Suprapubic skin (tissue), 4 donors: ENCODE data around the gene DUSP10. TPM values are rescaled to one million over a fixed set of nuclear protein-coding genes. Genes with fewer than 3 reads are reported as not detected.

Source experiments
- DNase-seq, 2 donors: peaks; one replicate each; pipeline ENCODE4 v3.0.0-alpha.2; 2019; ENCODE audit warnings: low spot score in 2 of 2
- H3K27ac ChIP-seq: fragments of 200-600 bp; sonication (generic); one replicate; pipeline ENCODE4 v1.5.1; 2019
- H3K27me3 ChIP-seq: fragments of 200-600 bp; sonication (generic); one replicate; pipeline ENCODE4 v1.5.1; 2019
- H3K36me3 ChIP-seq: fragments of 200-600 bp; sonication (generic); one replicate; pipeline ENCODE4 v1.5.1; 2019
- H3K4me1 ChIP-seq: fragments of 200-600 bp; sonication (generic); one replicate; pipeline ENCODE4 v1.5.1; 2019
- H3K4me3 ChIP-seq: fragments of 200-600 bp; sonication (generic); one replicate; pipeline ENCODE4 v1.5.1; 2019; ENCODE audit warnings: mild to moderate bottlenecking
- H3K9me3 ChIP-seq: fragments of 200-600 bp; sonication (generic); one replicate; pipeline ENCODE4 v1.5.1; 2019
- CTCF ChIP-seq, 2 donors: fragments of 200-600 bp in 1 of 2; fragments of 450-650 bp in 1 of 2; sonication (generic) in 1 of 2; IDR thresholded peaks; one replicate each; pipeline ENCODE4 v1.5.1; 2016 to 2019; ENCODE audit warnings: antibody characterized with exemption in 2 of 2, mild to moderate bottlenecking in 1 of 2, moderate library complexity in 1 of 2
- EP300 ChIP-seq: sonication (generic); formaldehyde crosslinking; IDR thresholded peaks from one replicate; pipeline ENCODE4 v1.6.1; 2017; ENCODE audit warnings: antibody characterized with exemption
- POLR2A ChIP-seq, 2 donors: fragments of 450-650 bp; IDR thresholded peaks; one replicate each; pipeline ENCODE4 v1.6.1; 2017; ENCODE audit warnings: antibody characterized with exemption in 2 of 2, mild to moderate bottlenecking in 2 of 2, moderate library complexity in 2 of 2
- POLR2AphosphoS5 ChIP-seq, 3 donors: sonication (generic); formaldehyde crosslinking; IDR thresholded peaks; one replicate each; pipeline ENCODE4 v1.6.1; 2017; ENCODE audit warnings: antibody characterized with exemption in 3 of 3
- WGBS: methylation state at CpG from one replicate; pipeline ENCODE4 v1.1.5; 2018; 5-methylcytosine and 5-hydroxymethylcytosine counted together
- total RNA-seq, 4 donors: library from RNA; depleted of rRNA; stranded (reverse); fragments of >200 nt; gene quantifications; one replicate each; pipeline ENCODE4 v1.1.0, GENCODE V29; 2016

DUSP10 gene
- total RNA-seq, 4 donors from 2014 or later = 9.5 to 18.6 (median 15.3) TPM

GRCh38 chr1:221696718-221697461 is 45.0 kb downstream of the DUSP10 start:
- Histone ChIP-seq H3K36me3 (no peaks in the 10 kb centered on the region), H3K9me3 (no peaks in the 10 kb centered on the region), H3K4me3 (no peak overlapping the region), H3K27ac (no peak overlapping the region), H3K4me1 (no peaks in the 10 kb centered on the region), H3K27me3 (no peaks in the 10 kb centered on the region)
- no peak for DNase-seq
- no peak for TF ChIP-seq CTCF (IDR thresholded peaks at IDR 0.05)
- no peak for TF ChIP-seq POLR2AphosphoS5 (IDR thresholded peaks at IDR 0.05)
- no peak for TF ChIP-seq POLR2A (IDR thresholded peaks at IDR 0.05)
- TF ChIP-seq EP300 = no peak
- 79% methylated on average over 3 of the region's 3 CpGs for WGBS

- Histone ChIP-seq H3K36me3 (no peaks in the 10 kb centered on the region), H3K4me1 (no peaks in the 10 kb centered on the region), H3K27ac (no peak overlapping the region), H3K9me3 (no peaks in the 10 kb centered on the region), H3K4me3 (no peak overlapping the region), H3K27me3 (no peaks in the 10 kb centered on the region)
- TF ChIP-seq CTCF (IDR thresholded peaks at IDR 0.05) (no peak), EP300 (no peak)
- no peak for DNase-seq
Observed at GRCh38 chr1:221696027-221696426, 45.9 kb downstream of the DUSP10 start.

GRCh38 chr1:221695301-221695700 is 46.6 kb downstream of the DUSP10 start:
- Histone ChIP-seq H3K27ac (no peak overlapping the region), H3K27me3 (no peaks in the 10 kb centered on the region), H3K36me3 (no peaks in the 10 kb centered on the region), H3K4me3 (no peak overlapping the region), H3K4me1 (no peaks in the 10 kb centered on the region), H3K9me3 (no peaks in the 10 kb centered on the region)
- TF ChIP-seq CTCF (IDR thresholded peaks at IDR 0.05) = no peak
- TF ChIP-seq POLR2AphosphoS5 (IDR thresholded peaks at IDR 0.05) = no peak
- no peak for TF ChIP-seq EP300
- no peak for TF ChIP-seq POLR2A (IDR thresholded peaks at IDR 0.05)
- no peak for DNase-seq
- 89% methylated on average over 1 of the region's 1 CpG for WGBS

GRCh38 chr1:221694109-221694508 is 47.8 kb downstream of the DUSP10 start:
- TF ChIP-seq POLR2A (IDR thresholded peaks at IDR 0.05) (no peak), POLR2AphosphoS5 (IDR thresholded peaks at IDR 0.05) (no peak), EP300 (no peak), CTCF (IDR thresholded peaks at IDR 0.05) (no peak)

GRCh38 chr1:221693087-221693486 is 48.8 kb downstream of the DUSP10 start:
- Histone ChIP-seq H3K4me1 (no peaks in the 10 kb centered on the region), H3K36me3 (no peaks in the 10 kb centered on the region), H3K27me3 (no peaks in the 10 kb centered on the region), H3K27ac (no peak overlapping the region), H3K4me3 (no peak overlapping the region), H3K9me3 (no peaks in the 10 kb centered on the region)
- WGBS = 86% methylated on average over 2 of the region's 2 CpGs
- TF ChIP-seq EP300 (no peak), CTCF (IDR thresholded peaks at IDR 0.05) (no peak), POLR2AphosphoS5 (IDR thresholded peaks at IDR 0.05) (no peak), POLR2A (IDR thresholded peaks at IDR 0.05) (no peak)
- DNase-seq = no peak

More at GRCh38 chr1:221694109-221694508, 47.8 kb downstream of the DUSP10 start:
- Histone ChIP-seq H3K4me1 (no peaks in the 10 kb centered on the region), H3K36me3 (no peaks in the 10 kb centered on the region), H3K9me3 (no peaks in the 10 kb centered on the region), H3K27me3 (no peaks in the 10 kb centered on the region), H3K4me3 (no peak overlapping the region), H3K27ac (no peak overlapping the region)
- no peak for DNase-seq
